ENCODE data around the gene FOXK2.

GRCh38 chr17:82648742-82649331 is 129.3 kb downstream of the FOXK2 start:
- TF ChIP-seq ZNF70 (CRISPR knock-in tag; IDR thresholded peaks at IDR 0.05) (no peak), PATZ1 (CRISPR knock-in tag; IDR thresholded peaks at IDR 0.05; ENCODE audit: borderline replicate concordance) (no peak), POU6F1 (CRISPR knock-in tag; IDR thresholded peaks at IDR 0.05; ENCODE audit: borderline replicate concordance, low read depth) (no peak), PPARA (CRISPR knock-in tag; IDR thresholded peaks at IDR 0.05; ENCODE audit: borderline replicate concordance) (no peak), ZFP30 (CRISPR knock-in tag; IDR thresholded peaks at IDR 0.05) (no peak), ZNF565 (CRISPR knock-in tag; conservative IDR thresholded peaks at IDR 0.05; ENCODE audit: low read depth) (no peak), ZC3H10 (CRISPR knock-in tag; IDR thresholded peaks at IDR 0.05) (no peak), RARB (CRISPR knock-in tag; IDR thresholded peaks at IDR 0.05) (no peak), GLIS3 (CRISPR knock-in tag; IDR thresholded peaks at IDR 0.05) (no peak), BACH2 (CRISPR knock-in tag; IDR thresholded peaks at IDR 0.05; ENCODE audit: borderline replicate concordance) (no peak), CREB5 (CRISPR knock-in tag; IDR thresholded peaks at IDR 0.05; ENCODE audit: low read depth) (no peak), TCF4 (CRISPR knock-in tag; IDR thresholded peaks at IDR 0.05; ENCODE audit: borderline replicate concordance) (no peak), TSHZ2 (CRISPR knock-in tag; IDR thresholded peaks at IDR 0.05) (no peak), ISL1 (CRISPR knock-in tag; IDR thresholded peaks at IDR 0.05) (no peak)

All from SK-N-SH treated with all-trans-retinoic acid at 6 μM for 48 hours (cell line).